ENCODE measurements around the gene UQCRHL. TPM values are rescaled to one million over a fixed set of nuclear protein-coding genes. Genes with fewer than 3 reads are reported as not detected.

The UQCRHL gene
- polyA plus RNA-seq, 2 of the 4 experiments (the other 2 are of a cell fraction), result 0.68 to 4.1 TPM

DNA sequence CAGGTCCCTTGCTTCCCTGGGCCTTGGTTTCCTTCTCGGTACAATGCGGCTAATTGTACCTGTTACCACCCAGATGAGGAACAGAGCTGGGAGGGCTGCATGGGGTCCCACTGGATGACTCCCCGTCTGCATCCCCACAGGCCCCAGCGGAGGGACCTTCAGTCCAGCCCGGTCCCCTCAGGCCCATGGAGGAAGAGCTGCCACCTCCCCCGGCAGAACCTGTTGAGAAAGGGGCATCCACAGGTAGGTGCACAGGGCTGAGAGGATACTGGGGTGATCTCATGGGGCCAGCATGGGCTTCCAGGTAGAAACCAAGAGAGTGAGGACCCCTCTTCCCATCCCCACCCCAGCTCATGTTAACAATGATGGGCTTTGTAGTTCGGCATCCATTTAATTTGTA, 39.1 kb downstream of the UQCRHL start:
- Histone ChIP-seq H3K27ac (no peak overlapping the region), H3K9me3 (no peaks in the 10 kb centered on the region), H3K4me1 (peaks cover 13% of the 10 kb centered on the region), H3K4me2 (no peak overlapping the region), H3K4me3 (no peak overlapping the region)
- POLR2A ChIA-PET, result no interaction called here
- CTCF ChIA-PET, result interaction anchor here (0.7 kb wide), 1 partner anchor 31 kb away, joined by 3 read pairs; no protein-coding TSS in a partner anchor
- FAIRE-seq (no peak), ATAC-seq (no peak), DNase-seq (ENCODE audit: low read depth in 1 of 2, low spot score in 1 of 2) (no peak)
- WGBS (ENCODE audit: missing lambda C conversion rate), result 90% methylated on average over 2 of the region's 7 CpGs
- no peak for TF ChIP-seq ZNF302 (CRISPR knock-in tag; IDR thresholded peaks at IDR 0.05)
- TF ChIP-seq ESRRA (IDR thresholded peaks at IDR 0.05; ENCODE audit: borderline replicate concordance, low read length), result no peak
- no peak for TF ChIP-seq JUNB (IDR thresholded peaks at IDR 0.05)
- TF ChIP-seq RARB (CRISPR knock-in tag; IDR thresholded peaks at IDR 0.05), result no peak
- TF ChIP-seq MAZ (IDR thresholded peaks at IDR 0.05; ENCODE audit: borderline replicate concordance, low read depth, low read length), result no peak
- TF ChIP-seq, protein P1, sequence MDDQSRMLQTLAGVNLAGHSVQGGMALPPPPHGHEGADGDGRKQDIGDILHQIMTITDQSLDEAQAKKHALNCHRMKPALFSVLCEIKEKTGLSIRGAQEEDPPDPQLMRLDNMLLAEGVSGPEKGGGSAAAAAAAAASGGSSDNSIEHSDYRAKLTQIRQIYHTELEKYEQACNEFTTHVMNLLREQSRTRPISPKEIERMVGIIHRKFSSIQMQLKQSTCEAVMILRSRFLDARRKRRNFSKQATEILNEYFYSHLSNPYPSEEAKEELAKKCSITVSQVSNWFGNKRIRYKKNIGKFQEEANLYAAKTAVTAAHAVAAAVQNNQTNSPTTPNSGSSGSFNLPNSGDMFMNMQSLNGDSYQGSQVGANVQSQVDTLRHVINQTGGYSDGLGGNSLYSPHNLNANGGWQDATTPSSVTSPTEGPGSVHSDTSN (IDR thresholded peaks at IDR 0.05), result no peak
- TF ChIP-seq MYC (IDR thresholded peaks at IDR 0.05; ENCODE audit: borderline replicate concordance, low read length), result no peak
- TF ChIP-seq EHMT2 (IDR thresholded peaks at IDR 0.05; ENCODE audit: low read depth), result no peak
- TF ChIP-seq, protein P2, sequence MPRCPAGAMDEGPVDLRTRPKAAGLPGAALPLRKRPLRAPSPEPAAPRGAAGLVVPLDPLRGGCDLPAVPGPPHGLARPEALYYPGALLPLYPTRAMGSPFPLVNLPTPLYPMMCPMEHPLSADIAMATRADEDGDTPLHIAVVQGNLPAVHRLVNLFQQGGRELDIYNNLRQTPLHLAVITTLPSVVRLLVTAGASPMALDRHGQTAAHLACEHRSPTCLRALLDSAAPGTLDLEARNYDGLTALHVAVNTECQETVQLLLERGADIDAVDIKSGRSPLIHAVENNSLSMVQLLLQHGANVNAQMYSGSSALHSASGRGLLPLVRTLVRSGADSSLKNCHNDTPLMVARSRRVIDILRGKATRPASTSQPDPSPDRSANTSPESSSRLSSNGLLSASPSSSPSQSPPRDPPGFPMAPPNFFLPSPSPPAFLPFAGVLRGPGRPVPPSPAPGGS (IDR thresholded peaks at IDR 0.05), result no peak
- no peak for TF ChIP-seq MAFK (IDR thresholded peaks at IDR 0.05; ENCODE audit: partially characterized antibody)
- no peak for TF ChIP-seq POLR2A (IDR thresholded peaks at IDR 0.05; ENCODE audit: low read length)
- no peak for TF ChIP-seq ZC3H11A (IDR thresholded peaks at IDR 0.05)
- TF ChIP-seq HOXA7 (CRISPR knock-in tag; IDR thresholded peaks at IDR 0.05), result no peak
- TF ChIP-seq HDAC2 (IDR thresholded peaks at IDR 0.05), result no peak
- no peak for TF ChIP-seq RCOR1 (IDR thresholded peaks at IDR 0.05; ENCODE audit: low read depth, low read length)
- no peak for TF ChIP-seq PHF8 (IDR thresholded peaks at IDR 0.05; ENCODE audit: borderline replicate concordance, low read depth)
- TF ChIP-seq, protein P3, sequence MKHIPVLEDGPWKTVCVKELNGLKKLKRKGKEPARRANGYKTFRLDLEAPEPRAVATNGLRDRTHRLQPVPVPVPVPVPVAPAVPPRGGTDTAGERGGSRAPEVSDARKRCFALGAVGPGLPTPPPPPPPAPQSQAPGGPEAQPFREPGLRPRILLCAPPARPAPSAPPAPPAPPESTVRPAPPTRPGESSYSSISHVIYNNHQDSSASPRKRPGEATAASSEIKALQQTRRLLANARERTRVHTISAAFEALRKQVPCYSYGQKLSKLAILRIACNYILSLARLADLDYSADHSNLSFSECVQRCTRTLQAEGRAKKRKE (CRISPR knock-in tag; IDR thresholded peaks at IDR 0.05; ENCODE audit: low read depth), result no peak
- TF ChIP-seq CHD2 (IDR thresholded peaks at IDR 0.05; ENCODE audit: low read length, partially characterized antibody), result no peak
- no peak for TF ChIP-seq HOXB5 (CRISPR knock-in tag; IDR thresholded peaks at IDR 0.05)
- TF ChIP-seq, protein P4, sequence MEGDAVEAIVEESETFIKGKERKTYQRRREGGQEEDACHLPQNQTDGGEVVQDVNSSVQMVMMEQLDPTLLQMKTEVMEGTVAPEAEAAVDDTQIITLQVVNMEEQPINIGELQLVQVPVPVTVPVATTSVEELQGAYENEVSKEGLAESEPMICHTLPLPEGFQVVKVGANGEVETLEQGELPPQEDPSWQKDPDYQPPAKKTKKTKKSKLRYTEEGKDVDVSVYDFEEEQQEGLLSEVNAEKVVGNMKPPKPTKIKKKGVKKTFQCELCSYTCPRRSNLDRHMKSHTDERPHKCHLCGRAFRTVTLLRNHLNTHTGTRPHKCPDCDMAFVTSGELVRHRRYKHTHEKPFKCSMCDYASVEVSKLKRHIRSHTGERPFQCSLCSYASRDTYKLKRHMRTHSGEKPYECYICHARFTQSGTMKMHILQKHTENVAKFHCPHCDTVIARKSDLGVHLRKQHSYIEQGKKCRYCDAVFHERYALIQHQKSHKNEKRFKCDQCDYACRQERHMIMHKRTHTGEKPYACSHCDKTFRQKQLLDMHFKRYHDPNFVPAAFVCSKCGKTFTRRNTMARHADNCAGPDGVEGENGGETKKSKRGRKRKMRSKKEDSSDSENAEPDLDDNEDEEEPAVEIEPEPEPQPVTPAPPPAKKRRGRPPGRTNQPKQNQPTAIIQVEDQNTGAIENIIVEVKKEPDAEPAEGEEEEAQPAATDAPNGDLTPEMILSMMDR (IDR thresholded peaks at IDR 0.05), result no peak

DNA sequence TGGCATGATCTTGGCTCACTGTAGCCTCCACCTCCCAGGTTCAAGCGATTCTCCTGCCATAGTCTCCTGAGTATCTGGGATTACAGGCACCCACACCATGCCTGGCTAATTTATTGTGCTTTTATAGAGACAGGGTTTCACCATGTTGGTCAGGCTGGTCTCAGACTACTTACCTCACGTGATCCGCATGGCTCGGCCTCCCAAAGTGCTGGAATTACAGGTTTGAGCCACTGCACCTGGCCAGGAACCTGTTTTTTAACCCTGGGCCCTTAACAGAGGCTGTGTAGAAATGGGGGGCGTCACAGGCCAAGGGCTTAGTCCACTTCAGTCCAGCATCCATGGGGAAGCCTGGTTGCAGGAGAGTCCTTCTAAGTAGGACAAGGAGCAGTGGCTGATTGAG, 39.5 kb downstream of the UQCRHL start:
- FAIRE-seq, result no peak
- DNase-seq (ENCODE audit: low read depth in 1 of 2, low spot score in 1 of 2), result no peak
- no peak for ATAC-seq
- WGBS (ENCODE audit: missing lambda C conversion rate), result 64% methylated on average over 1 of the region's 5 CpGs
- no peaks in the 10 kb centered on the region for H3K9me3 ChIP-seq
- no peak overlapping the region for H3K4me2 ChIP-seq
- TF ChIP-seq, protein P5, sequence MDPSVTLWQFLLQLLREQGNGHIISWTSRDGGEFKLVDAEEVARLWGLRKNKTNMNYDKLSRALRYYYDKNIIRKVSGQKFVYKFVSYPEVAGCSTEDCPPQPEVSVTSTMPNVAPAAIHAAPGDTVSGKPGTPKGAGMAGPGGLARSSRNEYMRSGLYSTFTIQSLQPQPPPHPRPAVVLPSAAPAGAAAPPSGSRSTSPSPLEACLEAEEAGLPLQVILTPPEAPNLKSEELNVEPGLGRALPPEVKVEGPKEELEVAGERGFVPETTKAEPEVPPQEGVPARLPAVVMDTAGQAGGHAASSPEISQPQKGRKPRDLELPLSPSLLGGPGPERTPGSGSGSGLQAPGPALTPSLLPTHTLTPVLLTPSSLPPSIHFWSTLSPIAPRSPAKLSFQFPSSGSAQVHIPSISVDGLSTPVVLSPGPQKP (IDR thresholded peaks at IDR 0.05; ENCODE audit: low read depth, low read length), result no peak
- TF ChIP-seq, protein P6, sequence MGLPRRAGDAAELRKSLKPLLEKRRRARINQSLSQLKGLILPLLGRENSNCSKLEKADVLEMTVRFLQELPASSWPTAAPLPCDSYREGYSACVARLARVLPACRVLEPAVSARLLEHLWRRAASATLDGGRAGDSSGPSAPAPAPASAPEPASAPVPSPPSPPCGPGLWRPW (IDR thresholded peaks at IDR 0.05), result no peak
- no peak for TF ChIP-seq NFE2L2 (conservative IDR thresholded peaks at IDR 0.05; ENCODE audit: low read length)
- TF ChIP-seq KDM5A (IDR thresholded peaks at IDR 0.05), result no peak
- POLR2A ChIA-PET, result no interaction called here
- CTCF ChIA-PET, result interaction anchor here (0.7 kb wide), 1 partner anchor 31 kb away, joined by 3 read pairs; no protein-coding TSS in a partner anchor
- H3K4me1 ChIP-seq, result peaks cover 13% of the 10 kb centered on the region
- no peak overlapping the region for H3K4me3 ChIP-seq
- H3K27ac ChIP-seq, result no peak overlapping the region

Measured in A549 (cell line).